Stimulated activated naive CD8-positive, alpha-beta T cell treated with anti-CD3 and anti-CD28 coated beads, Interleukin-15, Interleukin-2, amounts not matched to agents 100 U/mL and 50 U/mL, for 24 hours (primary cell): Measurements from ENCODE around the gene LARP6.
A peak's percentile ranks its signal among the peaks of the same experiment; 100 is the strongest.

Experiments used
- ATAC-seq: fragments of 150-1000 bp; cut with Tn5 transposase; one replicate; pipeline ENCODE4 v1.10.0; 2021
- DNase-seq: peaks from one replicate; pipeline ENCODE4 v3.0.0; 2021

Gene LARP6

GRCh38 chr15:70794596-70795310, 59.2 kb downstream of the LARP6 start:
- DNase-seq (no peak), ATAC-seq (no peak)

GRCh38 chr15:70793694-70794093, 60.3 kb downstream of the LARP6 start:
- ATAC-seq (no peak), DNase-seq (no peak)

- ATAC-seq (no peak), DNase-seq (no peak)
Observed at GRCh38 chr15:70792171-70792573, 61.8 kb downstream of the LARP6 start.

- ATAC-seq (no peak), DNase-seq (no peak)
Observed at GRCh38 chr15:70791259-70791658, 62.7 kb downstream of the LARP6 start.

- ATAC-seq, result no peak
- no peak for DNase-seq
Observed at GRCh38 chr15:70789213-70789612, 64.7 kb downstream of the LARP6 start.

GRCh38 chr15:70788114-70789049, 65.6 kb downstream of the LARP6 start:
- DNase-seq (no peak), ATAC-seq (peak; percentile 19)

- ATAC-seq (no peak), DNase-seq (no peak)
Observed at GRCh38 chr15:70786996-70787395, 67.0 kb downstream of the LARP6 start.

- no peak for DNase-seq
Observed at GRCh38 chr15:70783610-70784022, 70.3 kb downstream of the LARP6 start.

GRCh38 chr15:70783041-70783440, 70.9 kb downstream of the LARP6 start:
- ATAC-seq, result no peak
- no peak for DNase-seq

More at GRCh38 chr15:70783610-70784022, 70.3 kb downstream of the LARP6 start:
- no peak for ATAC-seq

- no peak for ATAC-seq
Observed at GRCh38 chr15:70781236-70781635, 72.7 kb downstream of the LARP6 start.

More at GRCh38 chr15:70781236-70781635, 72.7 kb downstream of the LARP6 start:
- no peak for DNase-seq
